PFSK-1 (cell line): ENCODE measurements around the gene CAMTA1.

Experiments
- FOXP2 ChIP-seq: optimal IDR thresholded peaks from 2 replicates; pipeline ENCODE3; 2011; ENCODE audit warnings: borderline replicate concordance, control low read depth, inconsistent platforms; ENCODE audit not compliant: insufficient read depth; ENCODE audit errors: extremely low read length, extremely low read depth
- POLR2AphosphoS5 ChIP-seq: IDR thresholded peaks from 2 replicates; pipeline ENCODE4 v1.6.1; 2012; ENCODE audit warnings: low read depth, mild to moderate bottlenecking, control low read depth, low read length, moderate library complexity
- REST ChIP-seq, 2 experiments: IDR thresholded peaks; 2 replicates each; pipeline versions ENCODE4 v1.6.1 to v1.8.0; 2011 to 2012; ENCODE audit warnings: low read depth in 2 of 2, low read length in 2 of 2, control low read depth in 1 of 2, inconsistent platforms in 1 of 2, mild to moderate bottlenecking in 1 of 2, moderate library complexity in 1 of 2; ENCODE audit not compliant: insufficient read depth in 1 of 2
- SIN3A ChIP-seq: IDR thresholded peaks from 2 replicates; pipeline ENCODE4 v1.6.1; 2012; ENCODE audit warnings: mild to moderate bottlenecking, low read length, moderate library complexity, borderline replicate concordance; ENCODE audit not compliant: insufficient read depth
- TAF1 ChIP-seq: IDR thresholded peaks from 2 replicates; pipeline ENCODE4 v1.6.1; 2012; ENCODE audit warnings: low read length, control low read depth, borderline replicate concordance; ENCODE audit not compliant: insufficient read depth

Gene CAMTA1

GRCh38 chr1:7222695-7223015 lies 437.4 kb downstream of the CAMTA1 start:
- TF ChIP-seq POLR2AphosphoS5 (no peak), TAF1 (no peak), FOXP2 (no peak), SIN3A (no peak), REST (IDR thresholded peaks at IDR 0.05; ENCODE audit: insufficient read depth in 1 of 2, low read depth in 2 of 2, low read length in 2 of 2) (no peak)

- TF ChIP-seq SIN3A = no peak
- TF ChIP-seq REST (IDR thresholded peaks at IDR 0.05; ENCODE audit: insufficient read depth in 1 of 2, low read depth in 2 of 2, low read length in 2 of 2) = no peak
- TF ChIP-seq POLR2AphosphoS5 = no peak
- TF ChIP-seq FOXP2 = no peak
- no peak for TF ChIP-seq TAF1
Measured at GRCh38 chr1:7223334-7224080, 438.3 kb downstream of the CAMTA1 start.

GRCh38 chr1:7224081-7224534 lies 438.9 kb downstream of the CAMTA1 start:
- TF ChIP-seq TAF1 = no peak
- no peak for TF ChIP-seq POLR2AphosphoS5

GRCh38 chr1:7224644-7225043 lies 439.4 kb downstream of the CAMTA1 start:
- no peak for TF ChIP-seq FOXP2
- TF ChIP-seq REST (IDR thresholded peaks at IDR 0.05; ENCODE audit: insufficient read depth in 1 of 2, low read depth in 2 of 2, low read length in 2 of 2) = no peak
- no peak for TF ChIP-seq POLR2AphosphoS5
- no peak for TF ChIP-seq SIN3A

- no peak for TF ChIP-seq FOXP2
- TF ChIP-seq POLR2AphosphoS5 = no peak
- no peak for TF ChIP-seq SIN3A
- TF ChIP-seq REST (IDR thresholded peaks at IDR 0.05; ENCODE audit: insufficient read depth in 1 of 2, low read depth in 2 of 2, low read length in 2 of 2) = no peak
- no peak for TF ChIP-seq TAF1
Measured at GRCh38 chr1:7225711-7226505, 440.7 kb downstream of the CAMTA1 start.
